Panc1 (cell line): ENCODE measurements around the gene LEKR1.
"Not testable (repeated sequence)": the region's sequence is repeated elsewhere in the genome, so short reads cannot be mapped to it uniquely, and the experiment has no call there.

Experiments used
- CTCF ChIP-seq: fragments of 450-650 bp; IDR thresholded peaks from 2 replicates; pipeline ENCODE4 v1.5.1; 2017; ENCODE audit warnings: mild to moderate bottlenecking
- POLR2AphosphoS5 ChIP-seq: IDR thresholded peaks from 2 replicates; pipeline ENCODE4 v1.6.1; 2012; ENCODE audit warnings: mild to moderate bottlenecking, low read depth, low read length, moderate library complexity
- REST ChIP-seq, 2 experiments: IDR thresholded peaks; 2 replicates each; pipeline ENCODE4 v1.6.1; 2011 to 2012; ENCODE audit warnings: low read depth in 2 of 2, control low read depth in 1 of 2, low read length in 1 of 2, mild to moderate bottlenecking in 1 of 2, moderate library complexity in 1 of 2; ENCODE audit not compliant: insufficient read depth in 1 of 2

GRCh38 chr3:156910831-156911230 is 84.7 kb downstream of the LEKR1 start:
- TF ChIP-seq CTCF; POLR2AphosphoS5; REST (IDR thresholded peaks at IDR 0.05; ENCODE audit: insufficient read depth in 1 of 2, low read depth in 2 of 2, low read length in 1 of 2): not testable (repeated sequence)
